GM19193 (cell line): ENCODE data around the gene SARNP.

ENCODE experiments used
- POLR2A ChIP-seq: IDR thresholded peaks from 4 replicates; pipeline ENCODE4 v1.6.1; 2011; ENCODE audit not compliant: insufficient read depth, insufficient read length; ENCODE audit errors: extremely low read depth

The SARNP gene

GRCh38 chr12:55727643-55728185 is 89.8 kb downstream of the SARNP start:
- no peak for TF ChIP-seq POLR2A

GRCh38 chr12:55726971-55727370 is 90.6 kb downstream of the SARNP start:
- TF ChIP-seq POLR2A, result no peak

GRCh38 chr12:55725556-55725955 is 92.0 kb downstream of the SARNP start:
- TF ChIP-seq POLR2A, result no peak

- no peak for TF ChIP-seq POLR2A
These were observed 92.6 kb downstream of the SARNP start for GRCh38 chr12:55724940-55725309.

GRCh38 chr12:55724226-55724939 is 93.1 kb downstream of the SARNP start:
- no peak for TF ChIP-seq POLR2A

- peak; percentile 7 for TF ChIP-seq POLR2A
These were observed 93.9 kb downstream of the SARNP start for GRCh38 chr12:55723516-55724225.

- TF ChIP-seq POLR2A, result no peak
These were observed 94.6 kb downstream of the SARNP start for GRCh38 chr12:55722948-55723347.

- TF ChIP-seq POLR2A, result no peak
These were observed 95.8 kb downstream of the SARNP start for GRCh38 chr12:55721601-55722213.

GRCh38 chr12:55720894-55721444 is 96.6 kb downstream of the SARNP start:
- no peak for TF ChIP-seq POLR2A

GRCh38 chr12:55720071-55720564 is 97.4 kb downstream of the SARNP start, which contains the start of gene RDH5:
RDH5 (plus strand) TSS chr12:55720393; CDS start chr12:55721185, 792 bp downstream.
- no peak for TF ChIP-seq POLR2A

GRCh38 chr12:55719371-55719770 is 98.2 kb downstream of the SARNP start:
- no peak for TF ChIP-seq POLR2A

GRCh38 chr12:55718624-55719275 is 98.8 kb downstream of the SARNP start:
- no peak for TF ChIP-seq POLR2A

- no peak for TF ChIP-seq POLR2A
These were observed 99.5 kb downstream of the SARNP start for GRCh38 chr12:55718015-55718414.

- no peak for TF ChIP-seq POLR2A
These were observed 100.2 kb downstream of the SARNP start for GRCh38 chr12:55717011-55718007.

- TF ChIP-seq POLR2A, result peak; percentile 14
These were observed 101.0 kb downstream of the SARNP start for GRCh38 chr12:55716582-55716957.
